Skin of body (tissue), 2 donors: Measurements from ENCODE around the gene FSD1. TPM values are rescaled to one million over a fixed set of nuclear protein-coding genes. Genes with fewer than 3 reads are reported as not detected.

Experiments used
- DNase-seq: peaks from one replicate; lab custom pipeline; 2025; lab: John Stamatoyannopoulos, UW
- total RNA-seq: library from RNA; depleted of rRNA; stranded (reverse); fragments of >200 nt; gene quantifications from one replicate; pipeline ENCODE4 v1.2.3, GENCODE V29; 2014

FSD1 gene
- total RNA-seq, 1 donor from 2014 or later, result 0.59 TPM

GRCh38 chr19:4362101-4362828, 57.9 kb downstream of the FSD1 start:
- DNase-seq, result no peak

DNA sequence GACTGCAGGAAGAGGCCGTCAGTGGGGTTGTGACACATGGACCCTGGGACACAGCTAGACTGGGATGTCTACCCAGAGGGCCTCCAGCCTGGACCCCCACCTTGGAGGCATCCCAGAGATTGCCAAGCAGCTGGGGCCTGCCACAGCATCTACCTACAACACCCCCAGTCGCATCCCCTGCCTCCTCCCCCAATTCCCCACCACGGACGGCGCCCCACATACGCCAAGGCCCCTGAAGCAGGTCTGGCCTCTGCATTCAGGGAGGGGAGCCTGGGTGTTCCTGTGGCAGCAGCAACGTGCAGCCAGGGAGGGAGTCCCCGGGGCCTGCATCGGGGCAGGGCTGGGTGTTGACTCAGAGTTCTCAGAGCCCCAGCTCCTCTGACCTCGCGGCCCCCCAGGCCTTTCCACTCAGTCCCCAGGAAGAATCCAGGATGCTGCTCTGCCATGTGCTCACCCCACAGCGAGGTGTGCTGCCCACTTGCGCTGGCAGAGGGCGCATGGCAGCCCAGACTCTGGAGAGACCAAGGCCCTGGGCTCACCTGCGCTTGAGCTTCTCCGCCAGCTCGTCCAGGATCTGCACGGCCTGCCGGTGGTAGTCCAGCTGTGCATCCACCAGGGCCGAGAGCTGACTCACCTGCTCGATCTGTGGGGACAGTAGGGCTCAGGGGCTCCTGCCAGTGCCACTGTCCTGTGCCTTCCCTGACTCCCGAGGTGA, 58.6 kb downstream of the FSD1 start:
- DNase-seq, result no peak

- no peak for DNase-seq
Observed at GRCh38 chr19:4363571-4364304, 59.3 kb downstream of the FSD1 start.

- DNase-seq, result no peak
Observed at GRCh38 chr19:4365341-4365740, 60.9 kb downstream of the FSD1 start.

- DNase-seq, result no peak
Observed at GRCh38 chr19:4365791-4366665, 61.6 kb downstream of the FSD1 start.

GRCh38 chr19:4366666-4367335, 62.4 kb downstream of the FSD1 start:
- DNase-seq, result no peak

DNA sequence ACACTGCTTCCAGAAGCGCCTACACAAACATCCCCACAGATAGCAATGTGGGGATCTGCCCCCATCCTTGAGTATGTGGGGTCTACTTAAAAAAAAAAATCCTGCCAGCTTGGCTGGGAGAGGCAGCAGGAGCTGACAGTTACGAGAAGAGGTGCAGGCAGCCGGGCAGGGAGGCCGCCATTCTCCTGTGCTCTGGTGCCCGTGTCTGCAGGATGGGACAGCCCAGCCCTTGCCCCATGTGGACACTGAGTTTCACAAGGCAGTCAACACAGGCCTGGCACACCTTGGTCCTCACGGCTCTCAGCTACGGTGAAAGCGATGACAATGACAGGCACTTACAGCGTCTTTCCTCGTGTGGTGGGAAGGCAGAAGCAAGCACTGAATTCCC, 62.9 kb downstream of the FSD1 start:
- no peak for DNase-seq

- DNase-seq, result no peak
Observed at GRCh38 chr19:4367781-4368127, 63.4 kb downstream of the FSD1 start.

GRCh38 chr19:4368128-4368820, 63.9 kb downstream of the FSD1 start:
- no peak for DNase-seq

DNA sequence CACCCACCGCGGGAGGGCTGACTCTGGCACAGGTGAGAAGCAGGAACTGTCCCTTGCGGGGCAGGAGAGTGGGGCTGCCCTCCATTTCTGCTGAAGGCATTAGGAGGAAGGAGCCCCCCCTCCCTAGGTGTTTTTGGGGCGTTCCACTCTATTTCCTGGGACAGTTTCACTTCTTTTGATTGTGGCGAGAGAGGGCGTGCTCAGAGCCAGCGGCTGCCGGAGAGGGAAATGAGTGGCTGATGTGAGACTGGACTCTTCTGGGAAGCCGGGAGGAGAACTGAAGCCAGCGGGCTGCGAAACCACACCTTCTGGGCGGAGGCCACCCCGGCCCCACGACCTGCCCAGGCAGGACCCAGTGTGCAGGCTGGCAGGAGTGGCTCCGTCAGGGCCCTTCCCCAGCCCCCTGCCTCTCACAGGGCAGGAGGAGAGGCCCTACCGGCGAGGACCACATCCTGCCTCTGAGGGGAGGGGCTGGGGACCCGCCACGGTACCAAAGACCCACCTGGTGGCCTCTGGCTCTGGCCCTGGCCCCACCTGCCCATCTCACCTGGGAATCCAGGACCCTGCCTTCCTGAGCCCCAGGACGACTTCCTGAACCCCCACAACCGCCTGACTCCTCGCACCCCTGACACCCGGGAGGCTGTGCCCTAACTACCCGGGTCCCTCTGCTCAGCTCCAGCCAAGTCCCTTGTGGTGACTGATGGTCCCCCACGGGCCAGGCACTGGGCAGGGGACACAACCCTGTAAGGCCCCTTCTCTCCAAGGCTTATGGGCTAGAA, 64.9 kb downstream of the FSD1 start:
- DNase-seq, result no peak

DNA sequence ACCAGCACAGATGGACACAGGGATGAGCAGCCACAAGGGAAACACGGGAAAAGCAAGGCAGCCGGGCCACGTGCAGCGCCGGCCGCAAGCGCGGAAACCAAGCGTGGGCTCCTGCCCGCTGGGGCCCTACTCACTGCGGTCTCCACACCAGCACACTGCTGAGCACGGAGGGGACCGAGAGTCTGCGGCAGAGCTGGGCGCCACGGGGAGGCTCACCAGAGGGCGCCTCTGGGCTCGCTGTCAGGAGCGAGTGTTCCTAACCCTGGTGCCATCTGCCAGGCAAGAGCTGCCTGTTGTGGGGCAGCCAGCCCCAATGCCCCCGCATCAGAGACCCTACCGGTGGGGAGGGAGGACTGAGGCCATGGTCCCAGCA, 65.5 kb downstream of the FSD1 start:
- DNase-seq, result no peak

DNA sequence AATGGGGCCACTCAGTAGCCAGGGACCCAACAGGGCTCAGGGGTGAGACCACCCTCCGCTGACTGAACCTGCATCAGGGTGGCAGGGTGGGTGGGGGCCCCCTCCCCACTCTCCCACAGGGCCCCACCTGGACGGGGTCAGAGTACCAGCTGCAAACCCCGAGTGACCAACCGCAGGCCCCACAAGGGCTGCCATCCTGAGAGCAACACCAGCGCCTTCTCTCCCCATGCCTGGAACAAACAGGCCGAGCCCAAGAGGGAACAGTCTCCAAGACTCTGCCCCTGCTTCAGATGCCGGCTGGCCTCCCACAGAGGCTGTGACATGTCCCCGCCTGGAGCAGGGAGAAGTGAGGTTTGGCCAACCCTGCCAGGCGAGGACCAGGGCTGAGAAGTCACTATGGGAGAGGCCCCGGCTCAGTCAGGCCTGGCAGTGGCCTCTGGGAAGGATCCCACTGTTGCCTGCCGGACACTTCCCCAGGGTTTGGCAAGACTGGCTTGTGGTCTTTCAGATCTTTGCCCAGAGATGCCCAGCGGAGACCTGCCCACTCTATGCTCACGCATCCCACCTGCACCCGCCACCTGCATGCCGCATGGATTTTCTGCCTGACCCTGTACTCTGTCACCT, 66.1 kb downstream of the FSD1 start:
- DNase-seq, result no peak

DNA sequence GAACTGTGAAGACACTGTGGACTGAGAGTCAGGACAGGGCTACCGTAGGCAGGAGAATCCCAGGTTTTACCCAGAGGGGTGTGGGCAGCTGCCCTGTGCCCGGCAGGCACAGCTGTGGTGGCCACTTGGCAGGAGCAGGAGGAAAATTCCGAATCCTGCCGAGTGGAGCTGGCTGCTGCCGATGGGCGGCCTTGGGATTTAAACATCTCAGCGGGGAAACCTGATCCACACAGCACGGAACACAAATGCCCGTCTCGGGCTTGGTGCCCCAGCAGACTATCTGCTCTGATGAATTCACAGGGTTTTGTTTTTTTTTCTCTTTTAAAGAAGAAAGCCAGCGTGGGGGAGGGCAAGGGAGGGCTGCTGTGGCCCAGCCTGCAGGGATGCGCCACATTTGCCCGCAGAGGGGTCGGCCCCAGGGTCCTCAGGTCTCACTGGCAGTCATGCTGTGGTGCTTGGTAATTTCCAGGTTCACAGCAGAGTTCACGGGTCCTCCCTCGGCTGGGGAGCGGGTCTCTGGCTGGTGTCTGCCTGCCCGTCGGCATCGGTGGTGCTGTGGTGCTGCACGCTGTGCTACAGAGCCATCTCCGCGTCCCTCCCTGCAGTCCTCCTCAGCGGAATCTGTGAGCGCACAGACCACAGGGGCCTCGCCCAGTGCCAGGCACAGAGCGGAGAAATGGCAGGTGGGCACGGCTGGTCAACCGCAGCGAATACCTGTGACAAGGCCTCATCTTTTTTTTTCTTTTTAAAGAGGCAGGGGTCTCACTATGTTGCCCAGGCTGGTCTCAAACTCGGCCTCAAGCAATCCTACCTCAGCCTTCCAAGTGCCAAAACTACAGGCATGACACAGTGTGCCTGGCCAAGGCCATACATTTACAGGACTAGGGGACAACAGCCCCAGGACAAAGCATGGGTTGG, 67.1 kb downstream of the FSD1 start:
- no peak for DNase-seq

DNA sequence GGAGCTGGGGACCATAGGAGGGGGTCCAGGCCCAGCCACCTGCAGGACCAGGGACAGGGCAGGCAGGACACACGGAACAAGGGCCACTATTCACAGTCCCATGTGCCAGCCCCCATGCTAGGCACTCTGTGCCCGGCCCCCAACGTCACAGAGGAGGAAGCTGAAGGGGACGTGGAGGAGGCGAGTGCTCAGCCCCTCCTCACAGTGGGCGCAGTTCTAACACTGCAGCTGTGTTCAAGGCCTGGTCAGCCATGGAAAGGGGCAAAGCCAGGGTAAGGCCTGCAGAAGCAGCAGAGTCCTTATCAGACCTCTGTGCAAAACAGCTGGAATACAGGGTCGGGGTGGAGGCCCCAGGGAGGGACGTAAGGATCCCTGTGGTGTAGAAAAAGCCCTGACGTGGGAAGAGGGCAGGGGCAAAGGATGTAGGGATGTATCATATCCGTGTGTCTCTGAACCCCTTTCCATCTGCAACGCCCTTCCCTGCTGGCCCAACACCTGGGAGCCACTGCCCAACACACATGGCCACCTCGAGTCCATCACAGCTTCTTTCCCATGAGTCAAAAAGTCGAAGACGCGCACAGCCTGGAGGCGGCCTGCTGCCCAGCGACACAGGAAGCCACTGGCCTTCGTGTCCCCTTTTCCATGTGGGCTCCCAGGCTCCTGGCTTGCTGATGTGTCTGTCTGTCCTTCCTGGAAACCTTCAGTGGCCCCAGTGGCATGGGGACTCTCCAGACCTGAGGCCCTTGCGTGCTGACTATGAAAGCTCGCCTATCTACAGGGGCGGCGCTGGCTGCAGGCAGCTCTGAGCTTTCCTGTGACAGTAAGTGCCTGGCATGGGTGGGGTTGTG, 68.0 kb downstream of the FSD1 start:
- no peak for DNase-seq

DNA sequence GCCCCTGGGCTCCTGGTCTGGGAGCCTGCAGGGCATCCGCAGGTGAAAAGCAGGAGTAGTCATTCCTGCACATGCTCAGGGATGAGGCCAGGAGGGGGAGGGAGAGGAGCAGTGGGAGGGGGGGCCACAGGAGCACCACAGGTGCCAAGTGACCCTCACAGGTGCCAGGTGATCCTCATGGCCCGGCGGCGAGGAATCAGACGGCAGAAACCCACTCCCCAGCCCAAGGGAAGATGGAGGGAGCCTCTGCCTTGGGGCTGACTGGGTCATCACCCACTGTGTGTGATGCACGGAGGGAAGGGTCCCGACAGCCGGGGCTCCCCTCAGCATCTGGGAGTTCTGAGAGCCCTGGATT, 68.6 kb downstream of the FSD1 start:
- no peak for DNase-seq
